ENCODE results near the gene ROMO1. TPM values are rescaled to one million over a fixed set of nuclear protein-coding genes. Genes with fewer than 3 reads are reported as not detected.

The ROMO1 gene
- total and polyA plus RNA-seq, 2 of the 8 experiments (the other 6 are each of a cell fraction or from before 2014, with no cell fraction given): 164 to 702 TPM

- CTCF ChIA-PET (ENCODE audit: partially characterized antibody): interaction anchor here (1.3 kb wide), 1 partner anchor 47 kb away, joined by 5 read pairs; no protein-coding TSS in a partner anchor
- no peak overlapping the region for H3K4me3 ChIP-seq (ENCODE audit: extremely low read depth in 1 of 4, insufficient read depth in 2 of 4, low read depth in 3 of 4, low read length in 4 of 4)
- H3K79me2 ChIP-seq (ENCODE audit: control insufficient read depth in 1 of 2, insufficient read depth in 2 of 2, low read length in 2 of 2): peaks cover 38 to 98% of the 10 kb centered on the region in 2 experiments
- no peak for TF ChIP-seq GTF2F1 (IDR thresholded peaks at IDR 0.05; ENCODE audit: borderline replicate concordance, low read depth, low read length)
- no peak for TF ChIP-seq SIRT6 (IDR thresholded peaks at IDR 0.05; ENCODE audit: low read length)
- no peak for TF ChIP-seq EZH2 (IDR thresholded peaks at IDR 0.05; ENCODE audit: low read depth, low read length, severe bottlenecking)
- TF ChIP-seq FOSL1 (IDR thresholded peaks at IDR 0.05; ENCODE audit: insufficient read depth, low read depth, low read length): no peak
- no peak for TF ChIP-seq HDAC6 (IDR thresholded peaks at IDR 0.05; ENCODE audit: low read depth, low read length)
- TF ChIP-seq RAD21 (IDR thresholded peaks at IDR 0.05 in 1 of 2, conservative IDR thresholded peaks at IDR 0.05 in 1 of 2; ENCODE audit: low read depth in 2 of 2, low read length in 2 of 2): no peak
- TF ChIP-seq ATF2 (IDR thresholded peaks at IDR 0.05; ENCODE audit: low read length): no peak
- TF ChIP-seq BRCA1 (IDR thresholded peaks at IDR 0.05; ENCODE audit: low read depth, low read length): no peak
- TF ChIP-seq MAFK (IDR thresholded peaks at IDR 0.05; ENCODE audit: low read depth, low read length): no peak
- no peak overlapping the region for H4K91ac ChIP-seq (replicated peaks; ENCODE audit: insufficient read length, low read length)
- H3K27ac ChIP-seq (ENCODE audit: low read depth, low read length): no peak overlapping the region
- POLR2A ChIA-PET (ENCODE audit: partially characterized antibody): interaction anchor here (1.0 to 4.4 kb wide), 7 partner anchors 8 to 117 kb away, joined by 3 to 43 read pairs (median 6); partner anchors contain the start of genes CPNE1 and RBM12
- no peak overlapping the region for H2BK5ac ChIP-seq (ENCODE audit: low read depth, low read length)
- H3K4ac ChIP-seq (replicated peaks; ENCODE audit: insufficient read length, low read depth, low read length): no peak overlapping the region
- no peak overlapping the region for H3K9ac ChIP-seq (replicated peaks in 1 of 4; ENCODE audit: extremely low read depth in 1 of 4, low read depth in 3 of 4, low read length in 3 of 4)
- H3K18ac ChIP-seq (ENCODE audit: extremely low read depth, low read length): no peak overlapping the region
- H2BK20ac ChIP-seq (ENCODE audit: low read length): no peak overlapping the region
- no peak overlapping the region for H2BK12ac ChIP-seq (ENCODE audit: low read depth, low read length)
- no peak overlapping the region for H2BK15ac ChIP-seq (ENCODE audit: low read length)
- H2AFZ ChIP-seq (ENCODE audit: low read length): no peak overlapping the region
- no peak overlapping the region for H4K5ac ChIP-seq (ENCODE audit: insufficient read length, low read depth, low read length)
- H3K27me3 ChIP-seq (replicated peaks in 1 of 4; ENCODE audit: control insufficient read depth in 3 of 4, extremely low read depth in 1 of 4, insufficient read depth in 3 of 4, low read length in 3 of 4): no peaks in the 10 kb centered on the region
- H3K23me2 ChIP-seq (ENCODE audit: low read depth, low read length): no peaks in the 10 kb centered on the region
- H3K4me1 ChIP-seq (replicated peaks in 1 of 4; ENCODE audit: control insufficient read depth in 3 of 4, insufficient read depth in 4 of 4, low read length in 3 of 4): peaks cover 0 to 2% (median 0%) of the 10 kb centered on the region in 4 experiments; a peak in 1 of 7 replicates
- H3K36me3 ChIP-seq (ENCODE audit: control insufficient read depth in 2 of 4, insufficient read depth in 4 of 4, low read length in 3 of 4): peaks cover 10 to 53% (median 25%) of the 10 kb centered on the region in 4 experiments; a peak in 7 of 8 replicates
- H3K4me2 ChIP-seq (ENCODE audit: insufficient read depth in 1 of 2, low read depth in 2 of 2, low read length in 2 of 2): no peak overlapping the region
- no peak overlapping the region for H3K23ac ChIP-seq (ENCODE audit: insufficient read length)
- peaks cover 18% of the 10 kb centered on the region for H3K79me1 ChIP-seq (ENCODE audit: low read depth, low read length)
- DNase-seq (ENCODE audit: low read depth in 1 of 2, low spot score in 2 of 2) (no peak), FAIRE-seq (no peak)
- no peak overlapping the region for H3K56ac ChIP-seq (replicated peaks; ENCODE audit: insufficient read length, low read depth, low read length)
- H4K8ac ChIP-seq (ENCODE audit: extremely low read depth, insufficient read depth, low read length): no peak overlapping the region
- H3K14ac ChIP-seq (ENCODE audit: insufficient read length): no peak overlapping the region
- peaks cover 23 to 35% of the 10 kb centered on the region in 2 experiments for H4K20me1 ChIP-seq (replicated peaks in 1 of 2; ENCODE audit: control insufficient read depth in 1 of 2, insufficient read depth in 2 of 2, low read length in 2 of 2)
- H2AK5ac ChIP-seq (ENCODE audit: low read depth, low read length): no peak overlapping the region
- H2BK120ac ChIP-seq (replicated peaks; ENCODE audit: low read depth, low read length): no peak overlapping the region
- H3K9me3 ChIP-seq (ENCODE audit: insufficient read depth in 2 of 2, low read depth in 1 of 2, low read length in 1 of 2): no peaks in the 10 kb centered on the region
Measured at GRCh38 chr20:35651958-35652357, 47.2 kb upstream of the ROMO1 start.
